ENCODE results near the gene APBB2.

The APBB2 gene

DNA sequence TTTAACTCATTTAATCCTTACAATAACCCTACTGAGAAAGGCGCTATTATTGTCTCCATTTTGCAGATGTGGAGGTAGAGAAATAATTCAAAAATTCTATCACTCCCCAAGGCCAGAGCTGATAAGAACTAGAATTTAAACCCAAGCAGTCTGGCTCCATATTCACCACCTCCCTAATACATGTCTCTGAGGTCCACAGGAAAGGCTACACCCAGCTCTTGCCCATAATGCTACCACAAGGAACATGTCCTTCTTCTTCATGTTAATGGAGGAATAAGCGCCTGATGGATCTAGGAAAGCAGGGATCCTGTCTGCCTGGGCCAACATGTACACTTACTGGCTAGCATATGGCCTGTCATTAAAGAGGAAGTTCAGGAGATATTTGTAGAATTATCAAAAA is 16.3 kb downstream of the APBB2 start:
- intact Hi-C loops (cut with DNase I) = no loop called here
- no peak for DNase-seq

DNA sequence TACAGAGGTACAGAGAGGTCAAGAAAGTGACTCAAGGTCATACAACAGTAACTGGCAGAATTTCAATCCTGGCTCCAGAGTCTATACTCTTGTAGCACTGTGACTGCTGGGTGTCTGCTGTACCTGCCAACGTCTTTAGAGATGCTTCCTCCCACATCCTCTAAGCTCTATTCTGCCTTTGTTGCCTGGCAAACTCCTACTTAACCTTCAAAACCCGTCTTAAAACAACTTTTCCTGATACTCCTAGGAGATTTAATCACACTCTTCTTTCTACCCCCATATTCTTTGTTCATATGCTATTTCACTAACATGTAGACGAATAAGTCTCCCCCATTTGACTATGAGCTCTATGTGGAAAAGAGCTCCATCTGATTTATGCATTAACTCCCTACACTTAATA is 16.8 kb downstream of the APBB2 start:
- intact Hi-C loops (cut with DNase I) = no loop called here
- DNase-seq = no peak

DNA sequence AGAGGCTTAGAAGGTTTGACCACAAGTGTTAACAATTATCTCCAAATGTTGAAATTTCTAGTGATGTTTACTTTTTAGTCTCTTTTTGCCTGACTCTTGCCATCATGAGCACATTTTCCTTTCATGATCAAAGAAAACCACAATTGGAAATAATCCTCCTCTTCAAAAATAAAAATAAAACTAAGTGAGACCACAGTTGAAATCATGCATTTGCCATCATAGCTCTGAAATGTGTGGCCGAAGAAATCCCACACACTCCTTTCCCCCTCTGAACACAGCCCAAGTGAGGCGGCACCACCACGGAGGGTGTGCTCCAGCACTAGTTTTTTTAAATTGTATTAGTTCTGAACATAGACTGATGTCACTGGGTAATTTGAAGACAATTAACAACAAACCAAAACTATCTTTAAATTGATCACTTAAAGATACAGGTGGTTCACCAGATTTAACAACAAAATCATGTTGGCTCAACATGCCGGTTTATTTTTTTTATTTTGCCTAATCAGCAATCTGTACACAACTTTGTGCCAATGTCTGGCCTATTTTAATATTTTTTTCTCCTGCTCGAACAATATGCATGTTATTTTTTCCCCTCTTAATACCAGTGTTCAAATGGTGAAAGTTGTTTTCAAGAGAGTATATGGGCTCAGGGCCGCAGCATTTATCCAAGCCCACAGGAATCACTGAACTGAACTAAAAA is 17.6 kb downstream of the APBB2 start:
- DNase-seq = no peak
- intact Hi-C loops (cut with DNase I) = no loop called here

DNA sequence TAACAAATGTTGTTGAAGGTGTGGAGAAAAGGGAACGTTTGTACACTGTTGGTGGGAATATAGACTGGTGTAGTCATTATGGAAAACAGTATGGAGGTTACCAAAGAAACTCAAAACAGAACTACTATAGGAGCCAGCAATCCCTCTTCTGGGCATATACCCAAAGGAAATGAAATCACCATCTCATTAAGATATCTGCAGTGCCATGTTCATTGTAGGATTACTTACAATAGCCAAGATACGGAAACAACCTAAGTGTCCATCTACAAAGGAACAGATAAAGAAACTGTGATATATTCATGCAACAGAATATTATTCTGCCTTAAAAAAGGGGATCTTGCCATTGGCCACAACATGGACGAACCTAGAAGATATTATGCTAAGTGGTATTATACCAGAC is 22.2 kb downstream of the APBB2 start:
- DNase-seq = no peak
- intact Hi-C loops (cut with DNase I) = no loop called here

DNA sequence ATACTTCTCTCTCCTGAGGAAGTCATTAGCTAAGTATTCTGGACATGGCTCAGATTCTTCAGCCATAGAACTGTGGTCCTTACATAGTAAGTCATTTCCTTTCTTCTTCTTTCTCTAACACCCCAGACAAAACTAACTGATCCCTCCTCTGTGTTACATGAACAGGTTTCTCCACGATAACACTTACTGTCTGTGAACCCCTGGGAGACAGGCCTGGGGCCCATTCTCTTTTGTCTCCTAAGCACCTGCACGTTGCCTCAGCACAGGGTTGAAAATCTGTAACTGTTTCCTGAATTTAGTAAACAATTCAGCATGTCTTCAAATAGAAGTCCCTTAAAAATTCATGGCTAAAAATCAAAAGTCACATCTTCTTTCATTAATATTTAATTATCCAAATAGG is 24.7 kb downstream of the APBB2 start:
- intact Hi-C loops (cut with DNase I) = no loop called here
- DNase-seq = no peak

DNA sequence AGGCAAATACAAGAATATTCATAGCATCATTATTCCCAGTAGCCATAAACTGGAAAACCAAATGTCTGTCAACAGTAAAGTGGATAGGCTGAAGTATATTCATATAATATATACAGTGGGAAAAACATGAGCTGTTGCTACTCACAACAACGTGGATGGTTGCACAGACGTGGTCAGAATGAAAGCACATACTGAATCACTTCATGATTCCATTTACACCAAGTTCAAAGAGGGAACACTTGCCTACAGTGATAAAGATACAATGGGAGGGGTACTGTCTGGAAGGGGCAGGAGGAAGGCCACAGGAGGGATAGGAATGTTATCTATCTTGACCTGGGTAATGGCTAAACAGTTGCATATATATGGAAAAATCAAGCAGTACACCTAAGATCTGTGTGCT is 25.3 kb downstream of the APBB2 start:
- no peak for DNase-seq
- intact Hi-C loops (cut with DNase I) = no loop called here

DNA sequence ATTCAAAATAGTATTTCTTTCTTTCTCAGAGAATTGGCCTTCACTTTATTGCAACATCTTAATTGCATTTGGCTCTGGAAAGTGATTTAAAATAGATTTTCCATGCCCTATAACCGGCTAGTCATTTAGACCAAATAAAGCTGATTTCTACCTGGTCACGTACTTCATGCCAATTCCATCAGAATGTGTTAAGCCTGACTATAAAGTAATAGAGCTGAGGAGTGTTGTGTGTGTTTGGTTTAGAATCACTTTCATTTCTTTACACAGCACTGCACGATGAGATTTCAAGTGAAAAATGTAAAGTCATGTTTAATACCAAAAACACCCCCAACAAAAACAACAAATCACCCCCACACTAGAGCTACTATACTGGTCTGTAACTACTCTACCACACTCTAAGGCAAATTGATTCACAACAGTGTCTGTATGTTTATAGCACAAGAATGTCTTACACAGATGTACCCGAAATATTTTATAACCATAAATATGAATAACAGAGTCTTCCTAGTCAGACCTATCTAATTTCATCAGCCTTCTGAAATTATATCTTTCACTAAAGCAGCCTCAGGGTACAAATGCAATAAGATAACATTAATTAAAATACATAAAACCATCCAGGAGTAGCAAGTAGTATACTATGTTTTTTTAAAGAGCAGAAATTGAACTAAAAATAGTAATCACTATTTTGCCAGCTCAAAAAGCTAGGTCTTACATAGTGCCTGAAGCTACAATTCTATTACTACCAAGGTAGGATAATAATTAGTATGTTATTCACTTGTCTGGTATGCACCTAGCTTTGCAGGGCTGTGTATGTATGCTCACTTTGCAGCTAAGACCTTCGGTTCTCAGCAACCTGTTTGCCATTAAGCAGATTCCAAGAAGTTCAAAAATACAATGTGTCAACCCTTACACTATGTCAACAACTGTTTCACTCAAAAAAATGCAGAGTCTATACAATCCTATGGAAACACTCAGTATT is 28.4 kb downstream of the APBB2 start:
- intact Hi-C loops (cut with DNase I) = no loop called here
- no peak for DNase-seq

DNA sequence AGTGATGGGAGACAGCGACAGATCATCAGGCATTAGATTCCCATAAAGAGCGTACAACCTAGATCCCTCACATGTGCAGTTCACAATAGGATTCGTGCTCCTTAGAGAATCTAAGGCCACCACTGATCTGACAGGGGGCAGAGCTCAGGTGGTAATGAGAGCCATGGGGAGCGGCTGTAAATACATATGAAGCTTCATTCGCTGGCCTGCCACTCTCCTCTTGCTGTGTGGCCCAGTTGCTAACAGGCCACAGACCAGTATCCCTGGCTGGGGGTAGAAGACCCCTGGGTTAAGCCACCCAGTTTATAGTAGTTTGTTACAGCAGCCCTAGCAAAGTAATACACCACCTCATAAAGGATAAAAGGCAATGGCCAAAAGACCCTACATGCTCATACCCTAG is 30.3 kb downstream of the APBB2 start:
- no peak for DNase-seq
- intact Hi-C loops (cut with DNase I) = no loop called here

DNA sequence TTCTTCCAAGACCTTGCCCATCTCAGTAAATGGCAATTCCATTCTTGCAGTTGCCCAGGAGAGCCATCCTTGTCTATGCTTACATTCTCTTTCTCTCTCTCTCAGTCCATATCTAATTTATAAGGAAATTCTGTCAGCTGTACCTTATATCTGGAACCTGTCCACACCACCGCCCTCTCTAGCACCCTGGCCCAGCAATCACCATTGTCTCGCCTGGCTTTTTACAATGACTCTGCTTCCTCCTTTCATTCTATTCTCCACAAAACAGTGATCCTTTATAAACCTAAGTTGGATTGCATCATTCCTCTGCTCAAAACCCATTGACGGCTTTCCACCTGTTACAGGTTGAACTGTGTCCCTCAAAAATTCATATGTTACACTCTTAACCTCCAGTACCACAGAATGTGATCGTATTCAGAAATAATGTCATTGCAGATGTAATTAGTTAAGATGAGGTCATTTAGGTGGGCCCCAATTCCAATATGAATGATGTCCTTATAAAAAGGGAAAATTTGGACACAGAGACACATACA is 31.3 kb downstream of the APBB2 start:
- intact Hi-C loops (cut with DNase I) = no loop called here
- DNase-seq = no peak

DNA sequence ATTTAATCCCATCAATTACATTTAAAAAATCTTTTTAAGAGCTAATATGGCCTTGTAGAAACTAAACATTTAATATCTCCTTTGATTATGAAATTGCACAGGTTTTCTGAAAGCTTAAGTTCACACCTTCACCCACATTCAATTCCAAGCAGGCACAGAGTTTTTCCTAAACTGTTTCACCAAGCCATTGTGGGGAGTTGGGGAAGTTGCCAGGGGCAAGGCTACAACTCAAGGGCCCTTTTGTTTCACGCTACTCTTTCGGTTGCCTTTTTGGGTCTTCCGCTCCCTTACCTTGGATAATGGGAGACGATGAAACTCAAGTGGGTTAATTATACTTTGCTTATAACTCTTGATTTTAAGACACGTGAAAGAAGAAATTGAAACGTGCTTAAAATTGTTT is 33.3 kb downstream of the APBB2 start:
- peak in 4 of 10 donors; percentile 32 to 78 (median 50) for DNase-seq
- intact Hi-C loops (cut with DNase I) = no loop called here

DNA sequence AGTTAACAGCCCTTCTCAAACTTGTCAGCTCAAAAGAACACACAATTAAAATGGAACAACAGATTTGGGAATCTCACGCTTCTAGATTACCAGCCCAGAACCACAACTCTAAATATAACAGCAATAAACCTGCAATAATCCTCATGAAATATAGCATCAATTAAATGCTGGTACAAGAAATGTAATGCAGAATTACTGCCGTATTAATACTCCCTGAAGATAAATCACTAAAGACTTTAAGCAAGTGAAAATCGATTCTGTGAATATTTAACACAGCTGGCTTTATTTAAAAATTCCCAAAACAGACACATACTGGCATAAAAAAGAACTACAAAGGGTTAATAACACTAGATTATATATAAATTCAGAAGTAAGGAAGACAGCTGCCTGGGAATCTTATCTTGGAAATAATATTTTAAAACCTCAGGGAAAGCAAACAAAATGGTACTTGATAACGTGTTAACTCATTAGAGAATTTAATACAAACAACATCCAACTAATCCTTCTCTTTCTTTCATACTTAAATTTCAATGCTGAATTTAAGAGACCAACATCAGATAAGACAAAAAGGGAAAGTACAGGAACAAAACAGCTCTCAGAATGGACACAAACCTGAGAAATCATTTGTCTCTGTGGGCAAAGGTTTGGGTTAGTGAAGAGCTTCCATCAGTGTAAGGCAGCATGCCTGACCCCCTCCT is 34.7 kb downstream of the APBB2 start:
- intact Hi-C loops (cut with DNase I) = no loop called here
- DNase-seq = no peak

DNA sequence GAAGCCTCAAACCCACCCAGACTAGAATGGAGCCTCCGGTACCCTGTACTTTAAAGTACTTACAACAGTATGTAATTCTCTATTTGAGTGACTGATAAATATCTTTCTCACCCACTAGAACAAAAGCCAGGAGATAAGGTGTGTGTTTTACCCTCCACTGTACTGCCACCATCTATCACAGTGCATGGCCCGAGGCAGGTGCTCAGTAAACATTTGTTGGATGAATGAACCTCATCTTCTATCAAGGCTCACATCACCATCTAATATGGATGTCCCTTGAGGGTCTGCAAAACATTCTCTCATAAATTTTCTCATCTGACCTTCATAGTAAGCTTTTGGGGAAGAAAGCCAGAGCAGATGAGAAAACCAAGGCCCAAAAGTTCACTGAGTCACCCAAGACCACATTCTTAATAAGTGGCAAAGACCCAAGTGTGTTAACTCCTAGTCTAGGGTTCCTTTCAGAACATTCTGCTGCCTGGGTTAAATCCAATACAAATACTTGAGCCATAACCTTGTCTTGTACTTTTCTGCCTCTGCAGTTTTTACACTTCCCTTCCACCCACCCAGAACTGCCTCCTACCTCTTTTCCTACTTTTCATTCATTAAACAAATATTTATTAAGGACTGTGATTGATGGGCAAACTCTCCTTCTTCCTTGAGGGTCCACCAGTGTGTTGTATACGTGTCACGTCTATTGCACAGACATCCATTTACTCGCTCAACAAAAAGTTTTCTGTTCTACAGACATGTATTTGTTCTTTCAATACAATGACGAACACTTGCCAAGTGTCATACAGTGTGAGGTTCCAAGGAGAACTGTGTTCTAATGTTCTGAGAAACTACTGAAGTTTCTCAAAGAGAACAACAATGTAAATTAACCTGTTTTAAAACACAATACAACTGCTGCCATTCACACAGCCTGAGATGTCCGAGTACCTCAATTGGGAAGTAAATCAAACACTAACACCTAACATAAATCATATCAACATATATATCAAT is 35.7 kb downstream of the APBB2 start:
- DNase-seq = no peak
- intact Hi-C loops (cut with DNase I) = no loop called here

DNA sequence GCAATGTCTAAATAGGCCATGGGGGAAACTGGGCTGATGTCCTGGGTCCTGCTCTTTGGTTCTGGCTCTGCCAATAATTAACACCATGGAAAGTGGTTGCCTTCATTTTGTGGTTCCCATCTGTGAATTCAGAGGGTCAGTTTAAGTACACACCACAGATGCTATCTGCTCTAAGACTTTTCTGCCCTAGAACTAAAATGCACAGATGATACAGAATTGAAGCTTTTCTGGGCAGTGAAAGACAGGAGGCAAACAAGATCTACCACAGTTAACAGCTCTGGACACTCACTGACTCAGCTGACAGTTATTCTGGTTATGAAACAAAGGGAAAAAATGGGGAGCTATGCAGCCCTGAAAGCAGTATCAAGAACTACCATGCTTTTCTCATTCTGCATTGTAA is 37.3 kb downstream of the APBB2 start:
- intact Hi-C loops (cut with DNase I) = no loop called here

DNA sequence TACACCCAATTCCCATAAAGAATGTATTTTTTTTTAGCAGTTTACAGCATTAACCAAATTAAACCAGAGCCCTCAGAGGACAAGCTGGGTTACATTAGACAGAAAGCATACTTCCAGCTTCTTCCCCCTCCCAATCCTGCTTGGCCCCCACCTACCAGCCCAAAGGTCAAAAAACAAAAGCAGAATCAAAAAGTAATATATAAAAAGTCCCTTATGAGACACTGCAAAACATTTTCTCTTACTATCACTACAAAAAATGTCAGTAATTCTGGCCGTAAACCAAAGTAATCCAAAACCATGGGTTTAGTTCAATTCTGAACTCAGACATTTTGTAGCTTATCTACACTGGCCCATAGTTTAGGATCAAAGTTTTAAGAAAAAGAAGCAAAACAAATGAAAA is 38.0 kb downstream of the APBB2 start:
- intact Hi-C loops (cut with DNase I) = no loop called here
- DNase-seq = no peak

More for the DNA sequence above, 37.3 kb downstream of the APBB2 start:
- DNase-seq = no peak

DNA sequence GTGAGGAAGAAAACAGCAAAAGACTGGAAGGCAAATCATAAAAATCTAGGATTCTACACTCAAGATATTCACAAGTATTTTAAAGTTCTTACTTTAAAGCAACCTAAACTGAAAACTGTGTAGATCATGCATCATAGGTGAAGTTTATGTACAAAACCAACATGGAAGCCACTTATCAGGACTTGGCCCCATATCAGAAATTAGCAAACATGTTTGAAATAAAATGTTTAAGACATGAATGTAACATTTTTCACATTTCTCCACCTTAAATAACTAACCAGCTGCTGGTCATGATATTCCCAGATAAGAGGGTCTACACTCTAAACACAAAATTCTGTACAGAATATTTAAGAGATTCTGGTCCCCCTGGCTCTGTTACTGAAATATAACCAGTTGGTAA is 38.5 kb downstream of the APBB2 start:
- intact Hi-C loops (cut with DNase I) = no loop called here
- DNase-seq = no peak

DNA sequence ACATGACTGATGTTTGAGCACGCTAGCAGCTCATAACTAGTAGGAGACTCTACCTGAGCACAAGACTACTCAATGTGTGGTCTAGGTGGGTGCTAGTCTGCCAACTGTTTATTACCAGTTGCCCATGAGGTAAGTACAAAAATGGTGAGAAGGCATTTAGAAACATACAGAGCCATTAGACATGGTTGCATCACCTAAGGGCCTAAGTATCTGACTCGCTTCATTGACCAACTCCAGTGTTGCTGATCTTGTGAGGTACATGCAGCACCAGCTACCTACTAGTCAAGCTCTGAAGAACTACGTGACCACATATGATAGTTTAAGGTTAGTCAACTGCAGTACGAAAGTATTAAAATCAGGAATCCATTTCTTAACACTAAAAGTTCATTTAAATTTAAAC is 39.9 kb downstream of the APBB2 start:
- intact Hi-C loops (cut with DNase I) = no loop called here
- DNase-seq = no peak

DNA sequence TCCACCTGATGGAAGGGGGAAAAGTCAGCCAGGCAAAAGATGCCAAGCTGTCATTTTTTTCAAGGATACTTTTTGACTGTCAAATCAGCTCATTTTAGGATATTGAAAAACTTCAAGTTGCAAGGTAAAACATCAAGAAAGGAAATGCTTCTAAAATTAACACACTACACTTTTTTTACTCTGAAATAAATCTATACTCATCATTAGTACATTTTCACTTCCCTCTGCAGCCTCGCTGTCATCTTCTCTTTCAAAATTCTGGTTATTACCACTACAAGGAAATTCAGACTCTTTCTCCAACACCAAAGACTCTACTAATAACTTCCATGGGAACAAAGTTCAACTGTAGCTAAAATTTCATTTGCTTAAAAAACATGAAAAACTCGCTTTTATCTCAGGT is 41.6 kb downstream of the APBB2 start:
- intact Hi-C loops (cut with DNase I) = no loop called here
- DNase-seq = no peak

DNA sequence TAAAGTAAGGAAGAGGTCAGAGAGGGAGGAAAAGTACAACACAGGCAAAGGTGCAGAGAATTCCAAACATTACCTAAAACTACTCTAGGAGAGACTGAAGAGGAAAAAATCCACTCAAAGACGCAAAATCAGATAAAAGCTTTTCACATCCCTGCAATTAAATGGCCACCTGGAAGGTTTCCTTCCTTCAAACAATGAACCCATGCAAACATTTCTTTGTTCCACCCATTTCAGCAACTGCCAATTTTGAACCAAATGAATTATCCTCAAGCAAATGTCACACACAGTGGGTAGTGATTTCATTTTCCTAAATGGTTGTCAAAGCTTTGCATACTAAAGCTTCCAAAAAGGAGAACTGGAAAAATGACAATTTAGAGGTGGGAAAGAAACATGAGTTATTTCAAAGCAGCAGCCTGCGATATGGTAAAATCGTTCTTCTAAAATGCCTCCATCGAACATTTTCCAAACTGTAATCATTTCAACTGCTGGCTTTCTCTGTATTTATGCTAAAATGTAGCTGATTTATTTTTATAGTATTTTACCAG is 45.0 kb downstream of the APBB2 start:
- intact Hi-C loops (cut with DNase I) = no loop called here
- DNase-seq = no peak

DNA sequence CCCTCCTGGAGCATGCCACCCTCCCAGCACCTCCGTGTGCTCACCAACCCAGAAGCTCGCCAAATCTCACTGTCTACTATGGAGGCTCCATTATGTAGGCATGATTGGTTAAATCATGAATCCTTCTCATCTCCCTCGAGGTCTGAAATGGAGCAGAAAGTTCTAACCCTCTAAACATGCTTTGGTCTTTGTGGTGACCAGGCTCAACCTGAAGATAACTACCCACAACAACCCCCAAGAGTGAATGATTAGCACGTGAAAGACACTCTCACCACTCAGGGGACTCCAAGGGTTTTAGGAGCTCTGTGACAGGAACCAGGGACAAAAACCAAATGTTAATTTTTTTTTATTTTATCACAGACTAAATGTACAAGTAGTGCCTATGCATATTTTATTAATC is 47.2 kb downstream of the APBB2 start:
- no peak for DNase-seq
- intact Hi-C loops (cut with DNase I) = no loop called here

DNA sequence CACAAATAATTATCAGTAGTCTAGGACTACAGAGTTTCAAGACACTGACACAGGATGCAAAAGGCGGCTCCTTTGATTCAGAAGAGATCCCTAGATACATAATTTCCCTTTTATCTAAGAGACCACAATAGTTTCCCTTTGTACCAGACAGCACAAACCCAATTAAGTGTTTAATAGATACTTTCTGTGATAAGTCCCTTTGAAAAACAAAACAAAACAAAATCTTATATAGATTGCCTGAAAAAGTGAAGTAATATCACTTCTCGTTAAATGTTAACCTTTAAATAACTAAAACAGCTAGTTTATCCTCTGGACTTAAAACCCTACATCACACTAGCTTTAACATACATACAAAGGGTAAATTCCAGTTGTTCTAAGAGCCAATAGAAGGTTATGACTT is 49.9 kb downstream of the APBB2 start:
- DNase-seq = no peak
- intact Hi-C loops (cut with DNase I) = no loop called here
